Glomerular visceral epithelial cell (primary cell): ENCODE results near the gene POM121.
"Not testable (repeated sequence)": the region's sequence is repeated elsewhere in the genome, so short reads cannot be mapped to it uniquely, and the experiment has no call there.

Experiments
- DNase-seq: peaks from one replicate; pipeline ENCODE4 v3.0.0-alpha.2; 2016; ENCODE audit errors: extremely low spot score

POM121 gene

DNA sequence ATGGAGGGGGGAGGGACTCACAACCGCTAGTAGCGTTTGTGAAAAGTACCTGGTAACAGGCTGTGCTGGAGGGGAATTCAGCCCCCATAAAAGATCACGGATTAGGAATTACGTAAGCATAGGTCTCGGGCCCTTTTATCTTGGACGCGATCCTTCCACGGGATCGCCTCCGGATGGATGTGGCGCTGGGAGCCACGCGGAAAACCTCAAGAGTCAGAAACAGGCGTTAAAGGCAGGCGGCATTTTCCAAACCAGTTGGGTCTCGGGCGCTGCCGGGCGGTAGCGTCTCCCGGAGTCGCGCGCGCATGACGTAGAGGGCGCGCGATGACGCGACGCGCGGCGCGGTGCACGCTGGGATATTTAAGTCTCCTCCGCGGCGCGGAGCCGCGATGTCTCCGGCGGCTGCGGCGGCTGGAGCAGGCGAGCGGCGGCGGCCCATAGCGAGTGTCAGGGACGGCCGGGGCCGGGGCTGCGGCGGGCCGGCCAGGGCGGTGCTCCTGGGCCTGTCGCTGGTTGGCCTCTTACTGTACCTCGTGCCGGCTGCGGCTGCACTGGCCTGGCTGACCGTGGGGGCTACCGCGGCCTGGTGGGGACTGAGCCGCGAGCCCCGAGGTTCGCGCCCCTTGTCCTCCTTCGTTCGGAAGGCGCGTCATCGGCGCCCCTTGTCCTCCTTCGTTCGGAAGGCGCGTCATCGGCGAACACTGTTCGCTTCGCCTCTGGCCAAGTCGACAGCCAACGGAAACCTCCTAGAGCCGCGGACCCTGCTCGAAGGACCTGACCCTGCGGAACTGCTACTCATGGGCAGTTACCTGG, at the start of gene POM121:
TSS of gene POM121 (plus strand) at position 363 of the 813 bp plus-strand sequence. CDS start at position 390, 27 bp downstream.
- DNase-seq, result peak; percentile 81

DNA sequence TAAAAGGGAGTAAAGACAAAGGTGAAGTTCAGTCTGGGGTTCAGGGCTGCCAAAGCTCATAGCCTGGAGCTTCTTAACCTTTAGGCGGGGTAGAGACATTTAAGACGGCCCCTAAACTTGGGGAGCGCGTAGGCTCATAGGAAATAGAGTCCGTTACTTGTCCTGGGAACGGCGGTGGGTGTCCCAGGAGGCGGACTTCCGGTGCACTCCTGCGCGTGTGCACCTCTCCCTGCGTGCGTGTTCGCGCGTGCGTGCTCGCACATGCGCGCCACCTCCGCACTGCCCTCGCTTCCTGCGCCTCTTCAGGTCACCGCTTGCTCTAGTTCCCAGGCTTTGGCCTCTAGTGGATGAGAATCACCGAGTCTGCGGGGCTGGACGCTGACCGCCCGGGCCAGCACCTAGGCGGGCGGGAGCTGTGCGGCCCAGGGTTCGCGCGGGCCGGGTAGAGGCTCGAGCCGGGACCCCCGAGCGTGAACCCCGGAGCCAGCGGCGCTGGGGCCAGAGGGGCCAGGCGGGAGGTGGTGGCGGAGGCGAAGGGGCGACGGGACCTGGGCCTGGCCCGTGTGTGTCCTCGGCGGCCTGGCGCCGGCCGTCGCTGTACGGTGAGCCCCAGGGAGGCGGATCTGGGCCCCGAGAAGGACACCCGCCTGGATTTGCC, 45.7 kb upstream of the POM121 start:
- DNase-seq, result peak; percentile 80

DNA sequence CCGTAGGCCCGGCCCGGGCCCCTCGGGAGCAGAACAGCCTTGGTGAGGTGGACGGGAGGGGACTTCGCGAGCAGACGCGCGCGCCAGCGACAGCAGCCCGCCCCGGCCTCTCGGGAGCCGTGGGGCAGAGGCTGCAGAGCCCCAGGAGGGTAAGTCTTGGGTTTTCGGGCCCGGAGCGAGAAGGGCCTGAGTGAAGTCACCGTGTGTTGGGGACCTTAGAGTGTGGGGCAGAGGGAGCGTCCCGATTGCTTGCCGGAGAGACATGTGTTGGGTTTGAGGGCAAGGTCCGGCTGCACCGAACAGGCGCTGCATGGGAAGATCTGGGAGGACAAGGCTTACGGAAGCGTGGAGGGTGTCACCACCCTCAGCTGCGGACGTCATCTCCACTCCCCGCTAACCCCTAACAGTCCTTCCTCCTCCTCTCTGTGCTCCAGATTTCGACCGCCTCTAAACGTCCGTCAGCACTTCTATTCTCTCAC, 45.1 kb upstream of the POM121 start:
- peak; percentile 61 for DNase-seq

DNA sequence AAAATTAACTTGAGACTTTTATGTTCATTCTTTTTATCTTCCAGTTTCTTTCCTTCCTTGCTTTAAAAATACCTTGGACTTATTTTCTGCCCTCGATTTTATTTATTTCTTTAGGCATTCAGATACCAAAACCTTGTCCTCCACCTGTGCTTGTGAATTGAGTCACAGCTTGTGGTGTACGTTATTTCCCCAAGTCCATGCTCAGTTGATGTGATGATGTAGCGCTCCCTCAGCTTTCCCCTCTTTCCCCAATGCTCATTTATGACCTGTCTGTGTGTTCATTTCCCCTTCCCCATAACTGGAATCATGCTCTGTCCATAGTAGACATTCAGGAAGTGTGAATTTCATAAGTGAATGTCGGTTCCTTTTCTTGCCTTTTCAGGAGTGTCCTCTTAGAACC, 33.1 kb upstream of the POM121 start:
- DNase-seq, result not testable (repeated sequence)

DNA sequence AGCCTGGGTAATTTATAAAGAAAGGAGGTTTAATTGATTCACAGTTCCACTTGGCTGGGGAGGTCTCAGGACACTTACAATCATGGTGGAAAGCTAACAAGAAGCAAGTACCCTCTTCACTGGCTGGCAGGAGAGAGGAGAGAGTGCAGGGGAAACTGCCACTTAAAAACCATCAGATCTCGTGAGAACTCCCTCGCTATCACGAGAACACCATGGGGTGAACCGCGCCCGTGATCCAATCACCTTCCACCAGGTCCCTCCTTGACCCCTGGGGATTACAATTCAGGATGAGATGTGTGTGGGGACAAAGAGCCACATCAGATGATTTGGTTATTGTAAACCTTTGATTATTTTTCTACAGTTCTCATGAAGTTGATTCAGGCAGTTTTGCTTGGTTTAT, 20.2 kb upstream of the POM121 start:
- DNase-seq, result not testable (repeated sequence)

DNA sequence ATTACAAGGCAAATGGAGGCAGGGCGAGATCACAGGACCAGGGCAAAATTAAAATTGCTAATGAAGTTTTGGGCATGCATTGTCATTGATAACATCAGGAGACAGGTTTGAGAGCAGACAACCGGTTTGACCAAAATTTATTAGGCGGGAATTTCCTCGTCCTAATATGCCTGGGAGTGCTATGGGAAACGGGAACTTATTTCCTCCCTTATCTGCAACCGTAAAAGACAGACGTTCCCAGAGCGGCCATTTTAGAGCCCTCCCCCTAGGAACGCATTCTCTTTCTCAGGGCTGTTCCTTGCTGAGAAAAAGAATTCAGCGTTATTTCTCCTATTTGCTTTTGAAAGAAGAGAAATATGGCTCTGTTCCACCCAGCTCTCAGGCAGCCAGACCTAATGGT, 16.5 kb upstream of the POM121 start:
- DNase-seq, result not testable (repeated sequence)

DNA sequence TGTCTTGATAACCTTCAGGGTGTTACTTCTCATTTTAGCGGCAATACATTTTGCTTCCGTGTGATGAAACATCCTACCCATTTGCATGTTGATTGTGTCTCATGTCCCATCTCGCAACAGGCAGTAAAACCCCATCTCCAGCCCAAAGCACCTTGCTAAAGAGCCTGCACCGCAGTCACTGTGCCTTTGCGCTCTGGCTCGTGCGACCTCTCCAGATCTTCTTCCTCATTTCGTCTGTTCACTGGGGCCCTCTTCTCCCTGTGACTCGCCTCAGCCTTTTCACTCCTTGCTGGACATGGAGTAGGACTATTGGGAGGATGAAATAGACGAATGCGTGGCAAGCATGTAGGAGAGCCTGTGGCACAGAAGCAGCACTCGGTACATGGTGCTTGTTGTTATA, 13.5 kb upstream of the POM121 start:
- not testable (repeated sequence) for DNase-seq

DNA sequence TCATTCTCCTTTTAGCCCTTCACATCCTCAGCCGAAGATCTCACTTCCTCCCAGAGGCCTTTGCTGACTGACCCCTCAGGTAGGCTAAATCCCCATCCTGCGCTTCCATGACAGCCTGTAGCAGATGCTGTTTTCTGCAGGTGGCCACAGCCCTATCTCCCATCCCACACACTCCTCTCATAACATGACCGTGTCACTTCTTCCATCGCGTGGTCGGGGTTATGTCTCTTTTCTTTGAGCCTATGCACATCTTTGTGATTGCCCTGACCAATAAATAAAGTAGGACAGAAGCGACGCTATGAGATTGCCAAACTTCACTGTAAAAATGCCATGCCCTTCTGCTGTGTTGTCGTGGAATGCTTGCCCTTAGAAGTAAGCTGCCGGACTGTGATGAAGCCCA, 11.1 kb upstream of the POM121 start:
- DNase-seq, result not testable (repeated sequence)

DNA sequence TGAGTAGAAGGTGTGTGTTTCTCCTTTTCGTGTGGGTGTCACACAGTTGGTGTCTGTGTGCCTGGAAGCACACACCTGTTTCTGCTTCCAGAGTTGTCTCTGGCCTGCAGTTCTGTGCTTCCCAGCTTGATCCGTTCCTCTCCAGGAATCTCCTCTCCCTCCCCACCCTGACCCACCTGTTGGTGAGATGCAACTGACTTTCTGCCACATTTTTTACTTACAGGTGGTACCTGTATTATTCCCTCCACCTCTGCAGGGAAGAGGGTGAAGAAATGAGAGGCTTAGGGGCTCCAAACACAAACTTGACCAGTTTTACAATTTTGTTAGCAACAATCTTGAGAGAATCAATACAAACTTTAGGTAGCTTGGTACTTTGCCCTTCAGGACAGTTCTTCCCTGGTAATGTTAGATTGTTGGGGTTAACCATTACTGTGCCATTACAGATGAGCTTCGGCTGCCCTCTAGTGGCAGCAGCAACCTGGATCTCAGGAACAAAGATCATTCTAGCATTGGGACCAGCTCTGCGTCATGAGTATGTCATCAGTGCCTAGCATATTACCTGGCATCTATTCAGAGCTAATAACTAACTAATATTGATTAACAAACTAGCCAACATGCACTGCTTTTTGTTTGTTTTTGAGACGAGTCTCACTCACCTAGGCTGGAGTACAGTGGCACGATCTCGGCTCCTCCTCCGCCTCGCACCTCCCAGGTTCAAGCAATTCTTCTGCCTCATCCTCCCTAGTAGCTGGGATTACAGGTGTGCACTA, 10.0 kb upstream of the POM121 start:
- DNase-seq, result peak; percentile 42

DNA sequence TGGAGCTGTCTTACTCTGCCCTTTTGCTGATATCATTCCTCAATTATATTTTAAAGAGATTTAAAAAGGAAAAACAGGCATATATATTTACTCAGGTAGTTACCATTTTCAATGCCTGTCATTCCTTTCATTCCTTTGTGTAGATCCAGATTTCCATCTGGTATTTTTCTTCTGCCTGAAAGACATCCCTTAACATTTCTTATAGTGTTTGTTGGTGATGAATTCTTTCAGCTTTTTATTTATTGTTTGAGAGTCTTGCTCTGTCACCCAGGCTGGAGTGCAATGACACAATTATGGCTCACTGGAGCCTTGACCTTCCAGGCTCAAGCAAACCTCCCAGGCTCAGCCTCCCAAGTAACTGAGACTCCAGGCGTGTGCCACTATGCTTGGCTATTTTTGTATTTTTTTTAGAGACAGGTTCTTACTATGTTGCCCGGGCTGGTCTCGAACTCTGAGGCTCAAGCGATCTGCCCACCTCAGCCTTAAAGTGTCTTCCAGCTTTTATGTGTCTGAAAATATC, 5.6 kb upstream of the POM121 start:
- no peak for DNase-seq

DNA sequence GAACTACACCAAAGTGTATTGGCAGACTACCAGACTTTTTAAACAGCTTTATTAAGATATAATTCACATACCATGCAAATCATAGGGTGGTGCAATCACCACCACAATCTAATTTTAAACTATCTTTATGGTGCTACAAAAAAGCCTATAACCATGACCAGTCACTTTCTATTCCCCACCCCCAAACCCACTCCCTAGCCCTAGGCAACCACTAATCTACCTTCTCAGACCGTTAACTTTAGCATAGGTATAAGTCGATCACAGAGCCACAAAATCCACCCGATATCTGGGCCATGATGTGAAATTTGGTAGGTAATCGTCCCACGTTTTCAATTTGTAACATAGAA, 536 bp upstream of the POM121 start:
- DNase-seq, result no peak

DNA sequence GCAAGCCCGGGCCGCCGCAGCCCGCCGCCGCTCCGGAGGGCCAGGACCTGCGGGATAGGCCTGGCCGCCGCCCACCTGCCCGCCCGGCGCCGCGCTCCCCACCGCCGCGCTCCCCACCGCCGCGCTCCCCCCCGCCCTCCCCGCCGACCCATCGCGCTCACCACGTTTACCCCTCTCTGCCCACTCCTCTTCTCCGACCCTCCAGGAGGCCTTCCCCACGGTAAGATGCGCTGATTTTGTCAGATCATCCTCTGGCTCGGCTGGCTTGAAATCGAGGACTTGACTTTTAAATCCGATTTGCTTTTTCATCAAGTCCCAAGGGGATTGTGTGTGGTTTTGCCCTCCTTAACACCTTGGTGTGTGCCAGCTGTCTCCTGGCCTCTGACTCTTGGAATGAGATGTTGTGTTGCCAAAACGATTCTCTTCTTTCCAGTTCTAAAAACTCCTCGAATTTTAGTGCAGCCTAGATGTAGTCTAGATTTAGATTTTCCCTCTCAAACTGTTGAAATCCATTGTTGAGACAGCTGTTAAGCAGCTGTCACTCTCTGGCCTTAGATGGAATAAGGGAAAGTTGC, 738 bp downstream of the POM121 start:
- no peak for DNase-seq

DNA sequence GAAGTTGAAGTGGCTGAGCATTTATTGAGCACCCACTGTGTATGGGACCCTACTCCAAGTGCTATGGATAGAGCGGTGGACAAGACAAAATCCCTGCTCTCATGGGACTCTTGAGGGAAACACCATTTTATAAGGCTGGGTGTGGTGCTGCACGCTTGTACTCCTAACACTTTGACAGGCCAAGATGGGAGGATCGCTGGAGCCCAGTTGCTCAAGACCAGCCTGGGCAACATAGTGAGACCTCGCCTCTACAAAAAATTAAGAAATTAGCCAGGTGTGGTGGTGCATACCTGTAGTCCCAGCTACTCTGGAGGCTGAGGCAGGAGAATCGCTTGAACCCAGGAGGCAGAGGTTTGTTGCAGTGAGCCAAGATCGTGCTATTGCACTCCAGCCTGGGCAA, 2.9 kb downstream of the POM121 start:
- DNase-seq, result not testable (repeated sequence)

DNA sequence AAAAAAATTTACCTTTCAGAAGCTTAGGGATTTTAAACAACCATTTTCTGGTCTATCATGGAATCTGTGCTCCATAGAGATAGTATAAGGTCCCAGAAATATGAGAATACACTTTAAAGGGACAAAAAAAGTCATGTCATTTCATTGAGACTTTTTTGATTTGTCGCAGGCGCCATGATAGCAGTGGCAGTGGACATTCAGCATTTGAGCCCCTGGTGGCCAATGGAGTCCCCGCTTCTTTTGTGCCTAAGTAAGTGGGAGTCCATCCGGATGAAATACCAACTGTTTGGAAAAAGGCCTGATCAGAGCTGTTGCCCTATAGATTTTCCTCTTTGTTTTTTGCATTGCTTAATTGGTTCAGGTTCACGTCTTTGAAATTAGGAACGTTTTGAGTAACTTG, 3.3 kb downstream of the POM121 start:
- DNase-seq, result not testable (repeated sequence)

DNA sequence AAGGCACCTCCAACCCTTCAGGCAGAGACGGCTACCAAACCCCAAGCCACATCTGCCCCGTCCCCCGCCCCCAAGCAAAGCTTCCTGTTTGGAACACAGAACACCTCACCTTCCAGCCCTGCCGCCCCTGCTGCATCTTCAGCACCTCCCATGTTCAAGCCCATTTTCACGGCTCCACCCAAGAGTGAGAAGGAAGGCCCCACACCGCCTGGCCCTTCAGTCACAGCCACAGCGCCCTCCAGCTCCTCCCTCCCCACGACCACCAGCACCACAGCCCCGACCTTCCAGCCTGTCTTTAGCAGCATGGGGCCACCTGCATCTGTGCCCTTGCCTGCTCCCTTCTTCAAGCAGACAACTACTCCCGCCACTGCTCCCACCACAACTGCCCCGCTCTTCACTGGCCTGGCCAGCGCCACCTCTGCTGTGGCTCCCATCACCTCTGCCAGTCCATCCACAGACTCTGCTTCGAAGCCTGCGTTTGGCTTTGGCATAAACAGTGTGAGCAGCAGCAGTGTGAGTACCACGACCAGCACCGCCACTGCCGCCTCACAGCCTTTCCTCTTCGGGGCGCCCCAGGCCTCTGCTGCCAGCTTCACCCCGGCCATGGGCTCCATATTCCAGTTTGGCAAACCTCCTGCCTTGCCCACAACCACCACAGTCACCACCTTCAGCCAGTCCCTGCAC, 17.3 kb downstream of the POM121 start:
- not testable (repeated sequence) for DNase-seq

DNA sequence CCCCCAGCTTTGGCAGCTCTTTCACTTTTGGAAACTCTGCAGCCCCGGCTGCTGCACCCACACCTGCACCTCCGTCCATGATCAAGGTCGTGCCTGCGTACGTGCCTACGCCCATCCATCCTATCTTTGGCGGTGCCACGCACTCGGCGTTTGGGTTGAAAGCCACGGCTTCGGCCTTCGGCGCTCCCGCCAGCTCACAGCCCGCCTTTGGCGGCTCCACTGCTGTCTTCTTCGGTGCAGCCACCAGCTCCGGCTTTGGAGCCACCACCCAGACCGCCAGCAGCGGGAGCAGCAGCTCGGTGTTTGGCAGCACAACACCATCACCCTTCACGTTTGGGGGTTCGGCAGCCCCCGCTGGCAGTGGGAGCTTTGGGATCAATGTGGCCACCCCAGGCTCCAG, 18.1 kb downstream of the POM121 start:
- not testable (repeated sequence) for DNase-seq

DNA sequence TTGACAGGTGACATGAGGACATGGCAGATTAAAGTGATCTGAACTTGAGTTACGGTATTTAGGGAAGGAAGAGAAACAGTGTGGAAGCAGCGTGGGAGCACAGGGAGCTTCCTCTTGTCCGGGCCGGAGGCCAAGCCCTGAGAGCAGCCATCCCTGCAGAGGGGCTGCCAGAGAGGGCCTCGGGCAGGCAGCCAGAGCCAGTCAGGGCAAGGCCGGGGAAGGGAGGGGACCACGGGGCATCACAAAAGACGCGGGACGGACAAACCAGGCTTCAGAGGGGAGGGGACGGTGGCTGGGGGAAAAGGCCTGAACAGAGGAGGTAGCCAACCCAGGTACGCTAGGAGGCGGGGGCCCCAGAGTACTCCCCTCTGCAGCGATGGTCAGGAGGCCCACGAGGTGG, 20.0 kb downstream of the POM121 start:
- DNase-seq, result not testable (repeated sequence)

DNA sequence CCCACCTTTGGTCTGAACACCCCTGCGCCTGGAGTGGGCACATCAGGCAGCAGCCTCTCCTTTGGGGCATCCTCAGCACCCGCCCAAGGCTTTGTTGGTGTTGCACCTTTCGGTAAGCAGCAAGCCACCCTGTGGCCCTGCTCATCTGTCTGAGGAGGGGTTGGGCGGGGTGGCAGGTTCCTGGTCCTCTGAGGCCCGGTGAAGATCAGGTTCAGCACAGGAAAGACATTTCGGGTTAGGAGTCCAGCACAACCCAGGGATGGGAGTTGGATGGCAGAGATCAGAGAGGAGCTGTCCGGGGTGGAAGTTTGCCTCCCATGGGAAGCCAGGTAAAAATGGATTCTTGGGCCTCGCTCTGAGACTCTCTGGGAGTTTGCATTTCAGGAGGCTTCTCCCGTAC, 20.7 kb downstream of the POM121 start:
- DNase-seq, result not testable (repeated sequence)

DNA sequence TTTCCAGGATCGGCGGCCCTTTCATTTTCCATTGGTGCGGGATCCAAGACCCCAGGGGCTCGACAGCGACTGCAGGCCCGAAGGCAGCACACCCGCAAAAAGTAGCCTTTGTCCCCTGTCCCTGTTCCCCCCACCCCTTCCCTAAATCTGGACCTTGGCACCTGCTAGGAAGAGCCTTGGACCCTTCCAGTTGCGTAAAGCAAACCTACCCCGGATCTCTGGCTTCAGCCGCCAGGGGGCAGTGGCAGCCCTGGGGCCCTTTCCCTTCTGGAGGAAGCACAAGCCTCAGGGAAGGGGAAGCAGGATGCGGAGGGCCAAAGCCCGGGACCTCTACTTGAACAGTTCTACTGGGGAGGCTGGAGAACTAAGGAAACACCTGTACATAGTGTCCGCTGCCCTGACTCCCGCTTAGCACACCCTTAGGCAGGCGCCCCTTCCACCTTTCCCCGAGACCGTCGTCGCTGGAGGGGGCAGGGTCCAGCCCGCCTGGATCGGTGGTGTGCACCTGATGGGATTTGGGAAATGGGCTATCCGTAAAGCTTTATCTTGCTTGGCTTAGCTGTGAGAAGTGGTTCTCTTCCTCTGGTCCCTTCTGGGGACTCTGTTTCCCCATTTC, 21.3 kb downstream of the POM121 start:
- DNase-seq, result not testable (repeated sequence)

DNA sequence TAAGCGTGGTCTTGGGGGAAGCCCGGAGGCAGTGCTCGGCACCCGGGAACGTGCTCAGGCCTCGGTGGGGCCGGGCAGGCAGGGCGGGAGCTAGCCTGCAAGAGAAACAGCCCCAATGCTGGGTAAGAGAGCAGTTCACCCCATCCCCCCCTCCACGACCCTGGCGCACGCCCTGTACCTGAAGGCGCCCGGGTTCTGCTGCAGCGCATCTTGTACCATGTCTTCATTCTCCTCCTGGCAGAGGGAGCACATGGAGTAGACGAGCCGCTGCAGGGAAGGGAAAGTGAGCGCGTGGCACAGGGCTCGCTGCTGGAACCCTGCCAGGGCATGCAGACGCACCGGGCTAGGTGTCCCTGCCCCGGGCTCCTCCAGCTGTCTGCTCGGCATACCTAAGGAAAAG, 23.8 kb downstream of the POM121 start:
- DNase-seq, result not testable (repeated sequence)

DNA sequence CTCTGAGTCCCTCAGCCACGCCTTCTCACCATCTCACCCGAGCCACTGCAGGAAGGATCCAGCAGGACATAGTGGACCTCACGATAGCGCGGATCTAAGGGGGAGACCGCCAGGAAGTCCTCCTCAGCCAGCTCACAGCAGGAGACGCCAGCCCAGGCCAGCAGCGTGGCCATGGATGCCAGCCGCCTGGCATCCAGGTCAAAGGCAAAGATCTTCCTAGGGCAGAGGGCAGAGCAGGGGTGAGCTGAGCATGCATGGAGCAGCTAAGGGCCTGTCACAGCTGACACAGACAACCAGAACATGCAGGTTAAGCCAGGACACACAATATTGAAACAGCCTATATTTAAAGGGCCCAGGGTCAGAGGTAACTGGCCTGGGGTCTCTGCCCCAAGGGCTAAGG, 24.4 kb downstream of the POM121 start:
- DNase-seq, result not testable (repeated sequence)
